VCaP (cell line): Measurements from ENCODE around the gene ACP2.

ENCODE experiments used
- H3K27ac ChIP-seq: fragments of 450-650 bp; 2 replicates; pipeline ENCODE4 v1.5.1; 2017
- TF ChIP-seq, protein P1 (sequence below): fragments of 450-650 bp; conservative IDR thresholded peaks from 2 replicates; pipeline ENCODE4 v1.5.1; 2017; ENCODE audit warnings: mild to moderate bottlenecking, moderate library complexity

Gene ACP2

GRCh38 chr11:47272706-47273105 is 24.1 kb upstream of the ACP2 start:
- TF ChIP-seq, protein P1, sequence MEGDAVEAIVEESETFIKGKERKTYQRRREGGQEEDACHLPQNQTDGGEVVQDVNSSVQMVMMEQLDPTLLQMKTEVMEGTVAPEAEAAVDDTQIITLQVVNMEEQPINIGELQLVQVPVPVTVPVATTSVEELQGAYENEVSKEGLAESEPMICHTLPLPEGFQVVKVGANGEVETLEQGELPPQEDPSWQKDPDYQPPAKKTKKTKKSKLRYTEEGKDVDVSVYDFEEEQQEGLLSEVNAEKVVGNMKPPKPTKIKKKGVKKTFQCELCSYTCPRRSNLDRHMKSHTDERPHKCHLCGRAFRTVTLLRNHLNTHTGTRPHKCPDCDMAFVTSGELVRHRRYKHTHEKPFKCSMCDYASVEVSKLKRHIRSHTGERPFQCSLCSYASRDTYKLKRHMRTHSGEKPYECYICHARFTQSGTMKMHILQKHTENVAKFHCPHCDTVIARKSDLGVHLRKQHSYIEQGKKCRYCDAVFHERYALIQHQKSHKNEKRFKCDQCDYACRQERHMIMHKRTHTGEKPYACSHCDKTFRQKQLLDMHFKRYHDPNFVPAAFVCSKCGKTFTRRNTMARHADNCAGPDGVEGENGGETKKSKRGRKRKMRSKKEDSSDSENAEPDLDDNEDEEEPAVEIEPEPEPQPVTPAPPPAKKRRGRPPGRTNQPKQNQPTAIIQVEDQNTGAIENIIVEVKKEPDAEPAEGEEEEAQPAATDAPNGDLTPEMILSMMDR, result no peak
- no peak overlapping the region; the same call in 1 of the 2 replicates for H3K27ac ChIP-seq

- H3K27ac ChIP-seq, result peak overlapping the region; percentile 93
- TF ChIP-seq, protein P1, result no peak
Observed at GRCh38 chr11:47271961-47272661, 23.5 kb upstream of the ACP2 start.

DNA sequence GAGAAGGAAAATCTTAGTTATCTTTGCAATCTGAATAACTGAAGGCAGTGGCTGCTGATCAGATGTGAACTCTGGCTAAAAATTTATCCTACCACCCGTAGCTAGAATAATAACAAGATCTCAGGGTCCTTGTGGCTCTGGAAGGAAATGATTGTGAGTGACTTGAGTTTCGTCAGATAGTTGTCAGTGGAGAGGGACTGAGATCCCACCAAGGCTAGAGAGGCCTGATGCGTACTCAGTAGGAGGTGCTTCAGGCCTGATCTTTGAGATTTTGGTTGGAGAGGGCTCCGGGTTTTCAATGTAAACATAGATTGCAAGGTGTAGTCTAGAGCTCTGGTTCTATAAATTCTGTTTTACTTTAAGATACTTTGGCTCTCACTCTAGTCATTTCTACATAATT is 22.7 kb upstream of the ACP2 start:
- TF ChIP-seq, protein P1, result no peak
- peak overlapping the region; percentile 93 for H3K27ac ChIP-seq

DNA sequence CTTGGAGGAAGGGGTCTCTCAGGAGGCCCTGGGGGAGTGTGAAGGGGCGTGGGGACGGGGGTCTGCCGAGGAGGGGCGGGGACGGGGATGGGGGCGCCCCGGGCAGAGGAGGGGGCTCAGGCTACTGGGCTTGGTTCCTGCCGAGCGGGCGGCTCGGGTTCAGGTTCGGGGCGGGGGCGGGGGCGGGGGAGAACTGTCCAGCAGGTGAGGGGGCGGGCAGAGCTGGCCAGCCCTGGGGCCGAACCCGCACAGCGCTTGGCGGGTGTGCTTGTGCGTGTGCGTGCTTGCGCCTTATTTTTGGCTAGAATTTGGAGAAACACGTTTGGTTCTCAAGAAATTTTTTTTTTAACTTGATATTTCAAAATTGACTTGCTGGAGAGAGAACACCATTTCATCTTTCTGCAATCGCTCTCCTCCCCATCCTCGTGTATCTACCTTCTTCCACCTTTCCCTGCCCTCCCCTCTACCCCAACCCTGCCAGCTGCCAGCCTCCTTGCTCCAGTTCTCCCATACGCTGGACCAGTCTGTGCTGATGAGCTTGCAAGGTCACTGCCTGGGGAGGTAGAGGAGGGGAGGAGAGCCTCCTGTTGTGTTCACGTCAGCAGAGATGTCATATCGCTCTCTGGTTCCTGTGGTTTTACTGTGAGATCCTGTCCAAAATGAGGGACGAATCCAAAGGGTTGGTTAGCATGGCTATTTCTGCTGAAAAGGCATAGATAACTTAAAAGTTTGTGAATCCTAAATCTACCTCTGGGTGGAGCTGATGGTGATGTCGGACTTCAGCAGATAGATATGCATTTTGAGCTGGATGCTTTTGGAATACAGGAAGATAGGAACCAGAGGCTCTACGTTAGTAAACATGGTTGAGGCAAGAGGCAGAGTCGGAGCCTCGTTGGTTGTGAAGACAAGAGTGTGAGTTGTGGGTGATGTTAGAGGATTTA is 22.0 kb upstream of the ACP2 start:
- TF ChIP-seq, protein P1, result no peak; the same call in 1 of the 2 replicates
- peak overlapping the region; percentile 93 for H3K27ac ChIP-seq

GRCh38 chr11:47269829-47270305 is 21.3 kb upstream of the ACP2 start, which contains the start of gene MADD:
TSS of gene MADD (plus strand) at chr11:47270133.
- H3K27ac ChIP-seq, result peak within 1 kb of the TSS; percentile 93

GRCh38 chr11:47269002-47269828 is 20.6 kb upstream of the ACP2 start:
- TF ChIP-seq, protein P1, result no peak
- H3K27ac ChIP-seq, result peak overlapping the region; percentile 93

More at GRCh38 chr11:47269829-47270305, 21.3 kb upstream of the ACP2 start, which contains the start of gene MADD:
- TF ChIP-seq, protein P1, result no peak
